ENCODE data around the gene CDHR2.

DNA sequence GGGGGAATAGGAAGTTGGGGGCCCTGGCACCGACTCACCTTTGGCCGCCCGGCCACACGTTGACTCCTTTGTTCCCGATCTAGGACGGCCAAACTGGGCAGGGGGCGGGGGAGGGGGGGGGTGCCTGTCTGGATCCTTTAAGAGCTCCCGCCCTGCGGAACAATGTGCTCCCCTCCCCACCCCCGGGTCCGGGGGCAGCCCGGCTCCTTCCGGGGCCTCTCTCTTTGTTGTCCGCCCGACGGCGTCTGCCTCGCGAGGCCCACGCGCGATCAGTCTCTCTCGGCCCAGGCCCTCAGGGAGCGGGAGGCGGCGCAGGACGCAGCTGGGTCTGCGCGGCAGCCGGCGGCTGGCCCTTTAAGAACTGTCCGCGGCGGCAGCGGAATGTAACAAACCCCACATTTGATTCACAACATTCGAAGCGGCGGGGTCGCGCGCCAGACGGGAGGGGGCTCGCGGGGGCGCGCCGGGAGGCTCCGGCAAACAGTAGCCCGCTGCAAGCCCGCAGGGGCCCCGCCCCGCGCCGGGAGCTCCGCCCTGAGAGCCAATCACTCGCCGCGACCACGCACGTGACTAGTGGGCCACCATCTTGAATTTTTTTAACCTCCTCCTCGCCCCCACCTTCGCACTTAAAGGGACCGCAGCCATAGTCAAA is 12.1 kb upstream of the CDHR2 start, which contains the start of gene RNF44:
- no peak for TF ChIP-seq CEBPB (IDR thresholded peaks at IDR 0.05; ENCODE audit: low read depth)
- TF ChIP-seq, protein P1, sequence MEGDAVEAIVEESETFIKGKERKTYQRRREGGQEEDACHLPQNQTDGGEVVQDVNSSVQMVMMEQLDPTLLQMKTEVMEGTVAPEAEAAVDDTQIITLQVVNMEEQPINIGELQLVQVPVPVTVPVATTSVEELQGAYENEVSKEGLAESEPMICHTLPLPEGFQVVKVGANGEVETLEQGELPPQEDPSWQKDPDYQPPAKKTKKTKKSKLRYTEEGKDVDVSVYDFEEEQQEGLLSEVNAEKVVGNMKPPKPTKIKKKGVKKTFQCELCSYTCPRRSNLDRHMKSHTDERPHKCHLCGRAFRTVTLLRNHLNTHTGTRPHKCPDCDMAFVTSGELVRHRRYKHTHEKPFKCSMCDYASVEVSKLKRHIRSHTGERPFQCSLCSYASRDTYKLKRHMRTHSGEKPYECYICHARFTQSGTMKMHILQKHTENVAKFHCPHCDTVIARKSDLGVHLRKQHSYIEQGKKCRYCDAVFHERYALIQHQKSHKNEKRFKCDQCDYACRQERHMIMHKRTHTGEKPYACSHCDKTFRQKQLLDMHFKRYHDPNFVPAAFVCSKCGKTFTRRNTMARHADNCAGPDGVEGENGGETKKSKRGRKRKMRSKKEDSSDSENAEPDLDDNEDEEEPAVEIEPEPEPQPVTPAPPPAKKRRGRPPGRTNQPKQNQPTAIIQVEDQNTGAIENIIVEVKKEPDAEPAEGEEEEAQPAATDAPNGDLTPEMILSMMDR (IDR thresholded peaks at IDR 0.05 in 2 of 3, conservative IDR thresholded peaks at IDR 0.05 in 1 of 3; ENCODE audit: borderline replicate concordance in 1 of 3, insufficient read depth in 1 of 3, low read depth in 2 of 3, low read length in 2 of 3): no peak
- 0 out of 2 replicates have a peak, but pooled peaks have one; percentile 28 for TF ChIP-seq POLR2AphosphoS5 (IDR thresholded peaks at IDR 0.05; ENCODE audit: low read depth, low read length)
- TF ChIP-seq, protein P2, sequence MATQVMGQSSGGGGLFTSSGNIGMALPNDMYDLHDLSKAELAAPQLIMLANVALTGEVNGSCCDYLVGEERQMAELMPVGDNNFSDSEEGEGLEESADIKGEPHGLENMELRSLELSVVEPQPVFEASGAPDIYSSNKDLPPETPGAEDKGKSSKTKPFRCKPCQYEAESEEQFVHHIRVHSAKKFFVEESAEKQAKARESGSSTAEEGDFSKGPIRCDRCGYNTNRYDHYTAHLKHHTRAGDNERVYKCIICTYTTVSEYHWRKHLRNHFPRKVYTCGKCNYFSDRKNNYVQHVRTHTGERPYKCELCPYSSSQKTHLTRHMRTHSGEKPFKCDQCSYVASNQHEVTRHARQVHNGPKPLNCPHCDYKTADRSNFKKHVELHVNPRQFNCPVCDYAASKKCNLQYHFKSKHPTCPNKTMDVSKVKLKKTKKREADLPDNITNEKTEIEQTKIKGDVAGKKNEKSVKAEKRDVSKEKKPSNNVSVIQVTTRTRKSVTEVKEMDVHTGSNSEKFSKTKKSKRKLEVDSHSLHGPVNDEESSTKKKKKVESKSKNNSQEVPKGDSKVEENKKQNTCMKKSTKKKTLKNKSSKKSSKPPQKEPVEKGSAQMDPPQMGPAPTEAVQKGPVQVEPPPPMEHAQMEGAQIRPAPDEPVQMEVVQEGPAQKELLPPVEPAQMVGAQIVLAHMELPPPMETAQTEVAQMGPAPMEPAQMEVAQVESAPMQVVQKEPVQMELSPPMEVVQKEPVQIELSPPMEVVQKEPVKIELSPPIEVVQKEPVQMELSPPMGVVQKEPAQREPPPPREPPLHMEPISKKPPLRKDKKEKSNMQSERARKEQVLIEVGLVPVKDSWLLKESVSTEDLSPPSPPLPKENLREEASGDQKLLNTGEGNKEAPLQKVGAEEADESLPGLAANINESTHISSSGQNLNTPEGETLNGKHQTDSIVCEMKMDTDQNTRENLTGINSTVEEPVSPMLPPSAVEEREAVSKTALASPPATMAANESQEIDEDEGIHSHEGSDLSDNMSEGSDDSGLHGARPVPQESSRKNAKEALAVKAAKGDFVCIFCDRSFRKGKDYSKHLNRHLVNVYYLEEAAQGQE (IDR thresholded peaks at IDR 0.05; ENCODE audit: low read depth): no peak
- no peak for TF ChIP-seq EZH2 (IDR thresholded peaks at IDR 0.05)
- no peak for TF ChIP-seq EZH2phosphoT487 (IDR thresholded peaks at IDR 0.05; ENCODE audit: borderline replicate concordance)

Data from HCT116 (cell line).